Brain microvascular endothelial cell (primary cell): ENCODE data around the gene C6orf62.

ENCODE experiments used
- DNase-seq: peaks from one replicate; pipeline ENCODE4 v3.0.0-alpha.2; 2020
- H3K27ac ChIP-seq: fragments of 250-450 bp; sonication (Bioruptor Pico); 2 replicates; pipeline ENCODE4 v1.5.1; 2020; ENCODE audit warnings: mild to moderate bottlenecking, moderate library complexity
- H3K27me3 ChIP-seq: fragments of 250-450 bp; sonication (Bioruptor Pico); replicated peaks from 2 replicates; pipeline ENCODE4 v1.5.1; 2020; ENCODE audit warnings: mild to moderate bottlenecking
- H3K36me3 ChIP-seq: fragments of 250-450 bp; sonication (Bioruptor Pico); replicated peaks from 2 replicates; pipeline ENCODE4 v1.5.1; 2020; ENCODE audit warnings: mild to moderate bottlenecking
- H3K4me3 ChIP-seq: 2 replicates; pipeline ENCODE4 v1.5.1; 2011; ENCODE audit warnings: low read depth, mild to moderate bottlenecking, control low read depth, low read length, moderate library complexity
- in situ Hi-C: cut with HindIII; loops from 2 replicates; pipeline ENCODE4 v1.10.0; 2017; ENCODE audit warnings: low sequenced_read_pairs, low pct_ligation_motif_present
- TF ChIP-seq, protein P1 (sequence below): IDR thresholded peaks from 2 replicates; pipeline ENCODE4 v1.5.1; 2011; ENCODE audit warnings: low read depth, mild to moderate bottlenecking, moderate library complexity, low read length, control low read depth, inconsistent platforms; ENCODE audit errors: missing control alignments

Gene C6orf62

DNA sequence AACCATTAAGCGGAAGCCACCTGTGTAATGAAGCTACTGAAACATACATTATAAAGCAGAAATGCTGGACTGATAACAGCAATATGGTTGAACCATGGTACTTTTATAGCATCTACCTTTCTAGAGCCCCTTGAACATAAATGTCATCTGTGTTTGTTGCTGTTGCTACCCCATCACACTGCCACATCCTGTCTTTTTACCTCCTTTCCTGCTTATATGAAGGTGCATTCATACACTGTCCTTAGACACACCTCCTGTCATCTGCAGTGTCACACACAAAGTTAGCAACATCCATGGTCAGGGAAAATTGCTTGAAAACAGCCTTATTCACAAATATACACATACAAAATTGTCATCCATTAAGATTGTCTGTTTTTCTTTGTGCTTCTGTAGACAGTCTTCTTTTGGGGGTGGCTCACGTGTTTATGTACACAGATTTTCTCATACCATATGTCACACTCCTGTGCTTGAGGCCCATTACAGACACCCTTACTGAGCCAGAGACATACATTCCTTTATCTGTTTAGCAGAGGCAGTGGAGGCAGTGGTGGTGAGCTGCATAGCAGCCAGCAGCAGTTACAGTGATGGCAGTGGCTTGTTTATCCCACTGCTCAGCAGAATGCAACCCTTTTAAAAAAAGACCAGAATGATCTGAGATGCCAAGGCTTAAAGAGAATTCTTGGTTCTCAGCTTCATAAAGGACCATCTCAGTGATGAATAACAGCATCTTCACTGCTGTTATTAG, 25.9 kb downstream of the C6orf62 start:
- in situ Hi-C loops = no loop called here
- Histone ChIP-seq H3K4me3 (no peak overlapping the region), H3K27ac (no peak overlapping the region), H3K27me3 (no peaks in the 10 kb centered on the region), H3K36me3 (no peaks in the 10 kb centered on the region)
- no peak for DNase-seq
- TF ChIP-seq, protein P1, sequence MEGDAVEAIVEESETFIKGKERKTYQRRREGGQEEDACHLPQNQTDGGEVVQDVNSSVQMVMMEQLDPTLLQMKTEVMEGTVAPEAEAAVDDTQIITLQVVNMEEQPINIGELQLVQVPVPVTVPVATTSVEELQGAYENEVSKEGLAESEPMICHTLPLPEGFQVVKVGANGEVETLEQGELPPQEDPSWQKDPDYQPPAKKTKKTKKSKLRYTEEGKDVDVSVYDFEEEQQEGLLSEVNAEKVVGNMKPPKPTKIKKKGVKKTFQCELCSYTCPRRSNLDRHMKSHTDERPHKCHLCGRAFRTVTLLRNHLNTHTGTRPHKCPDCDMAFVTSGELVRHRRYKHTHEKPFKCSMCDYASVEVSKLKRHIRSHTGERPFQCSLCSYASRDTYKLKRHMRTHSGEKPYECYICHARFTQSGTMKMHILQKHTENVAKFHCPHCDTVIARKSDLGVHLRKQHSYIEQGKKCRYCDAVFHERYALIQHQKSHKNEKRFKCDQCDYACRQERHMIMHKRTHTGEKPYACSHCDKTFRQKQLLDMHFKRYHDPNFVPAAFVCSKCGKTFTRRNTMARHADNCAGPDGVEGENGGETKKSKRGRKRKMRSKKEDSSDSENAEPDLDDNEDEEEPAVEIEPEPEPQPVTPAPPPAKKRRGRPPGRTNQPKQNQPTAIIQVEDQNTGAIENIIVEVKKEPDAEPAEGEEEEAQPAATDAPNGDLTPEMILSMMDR = no peak

DNA sequence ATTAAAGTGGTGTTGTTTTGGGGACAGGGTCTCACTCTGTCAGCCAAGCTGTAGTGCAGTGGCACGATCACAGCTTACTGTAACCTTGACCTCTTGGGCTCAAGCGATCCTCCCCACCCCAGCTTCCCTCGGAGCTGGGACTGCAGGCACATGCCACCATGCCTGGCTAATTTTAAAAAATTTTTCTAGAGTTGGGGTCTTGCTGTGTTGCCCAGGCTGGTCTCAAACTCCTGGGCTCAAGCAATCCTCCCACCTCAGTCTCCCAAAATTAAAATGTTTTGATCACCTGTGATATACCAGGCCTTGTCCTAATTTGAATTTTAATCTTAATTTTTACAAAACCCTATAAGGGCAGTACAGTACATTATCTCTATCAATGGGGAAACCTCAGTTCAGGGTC, 26.5 kb downstream of the C6orf62 start:
- H3K27me3 ChIP-seq = no peaks in the 10 kb centered on the region
- TF ChIP-seq, protein P1 = no peak

DNA sequence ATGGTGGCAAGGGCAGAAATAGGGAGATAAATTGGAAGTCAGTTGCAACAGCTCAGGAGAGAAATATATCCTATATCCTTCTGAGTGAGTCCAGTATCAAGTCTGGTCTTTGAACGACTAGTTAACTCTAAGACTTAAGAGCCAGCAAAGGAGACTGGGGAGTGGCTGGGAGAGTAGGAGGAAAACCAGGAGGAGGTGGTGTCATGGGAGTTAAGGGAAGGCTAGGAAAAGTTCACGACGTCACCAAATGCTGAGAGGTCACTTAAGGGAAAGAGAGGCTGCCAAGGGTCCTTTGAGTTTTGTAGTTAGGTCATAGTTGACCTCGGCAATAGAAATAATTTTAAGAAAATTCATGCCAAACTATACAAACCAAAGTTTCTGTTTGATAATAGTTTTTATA, 27.0 kb downstream of the C6orf62 start:
- in situ Hi-C loops = no loop called here

More for the DNA sequence above, 26.5 kb downstream of the C6orf62 start:
- in situ Hi-C loops = no loop called here
- Histone ChIP-seq H3K4me3 (no peak overlapping the region), H3K27ac (no peak overlapping the region), H3K36me3 (no peaks in the 10 kb centered on the region)
- no peak for DNase-seq

DNA sequence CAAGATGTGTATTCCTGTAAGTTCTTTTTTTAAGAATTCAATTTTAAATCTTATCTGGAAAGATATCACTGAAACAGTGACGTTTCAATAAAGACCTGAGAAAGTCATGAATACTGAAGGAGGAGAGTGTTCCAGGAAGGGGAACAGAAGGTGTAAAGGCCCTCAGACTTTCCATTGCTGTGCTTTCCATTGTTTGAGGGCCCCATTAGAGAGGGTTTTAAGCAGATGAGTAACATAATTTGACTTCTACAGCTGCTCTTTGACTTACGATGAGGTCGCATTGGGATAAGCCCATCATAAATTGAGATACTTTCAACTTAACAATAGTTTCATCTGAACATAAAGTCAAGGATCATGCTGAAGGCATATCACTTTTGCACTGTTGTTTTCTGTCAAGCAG, 27.4 kb downstream of the C6orf62 start:
- in situ Hi-C loops = no loop called here
- TF ChIP-seq, protein P1 = no peak
- no peak overlapping the region for H3K4me3 ChIP-seq
- DNase-seq = no peak
- no peaks in the 10 kb centered on the region for H3K36me3 ChIP-seq
- H3K27ac ChIP-seq = no peak overlapping the region
- H3K27me3 ChIP-seq = no peaks in the 10 kb centered on the region

More for the DNA sequence above, 27.0 kb downstream of the C6orf62 start:
- TF ChIP-seq, protein P1 = no peak
- no peak overlapping the region for H3K27ac ChIP-seq
- H3K4me3 ChIP-seq = no peak overlapping the region
- H3K27me3 ChIP-seq = no peaks in the 10 kb centered on the region
- DNase-seq = no peak
- H3K36me3 ChIP-seq = no peaks in the 10 kb centered on the region

DNA sequence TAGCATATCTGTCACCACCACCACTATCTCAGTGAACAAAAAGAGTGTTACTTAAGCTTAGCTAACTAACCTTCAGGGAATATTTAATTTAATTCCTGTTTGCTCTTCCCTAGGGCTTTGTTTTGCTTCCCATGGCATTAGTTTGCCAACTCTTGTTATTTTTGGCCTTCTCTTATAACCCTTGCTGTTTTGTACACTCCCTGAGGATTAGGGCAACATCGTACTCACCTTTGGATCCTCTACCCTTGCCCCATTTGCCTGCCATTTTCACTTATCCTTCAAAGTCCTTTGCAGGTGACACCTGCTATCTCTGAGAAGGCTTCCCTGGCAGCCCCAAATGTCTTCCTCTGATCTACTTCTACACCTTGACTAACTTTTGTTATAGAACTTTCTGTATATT, 28.4 kb downstream of the C6orf62 start:
- no peak for DNase-seq
- in situ Hi-C loops = no loop called here
- Histone ChIP-seq H3K4me3 (no peak overlapping the region), H3K27ac (no peak overlapping the region), H3K36me3 (no peaks in the 10 kb centered on the region), H3K27me3 (no peaks in the 10 kb centered on the region)
- TF ChIP-seq, protein P1 = no peak

DNA sequence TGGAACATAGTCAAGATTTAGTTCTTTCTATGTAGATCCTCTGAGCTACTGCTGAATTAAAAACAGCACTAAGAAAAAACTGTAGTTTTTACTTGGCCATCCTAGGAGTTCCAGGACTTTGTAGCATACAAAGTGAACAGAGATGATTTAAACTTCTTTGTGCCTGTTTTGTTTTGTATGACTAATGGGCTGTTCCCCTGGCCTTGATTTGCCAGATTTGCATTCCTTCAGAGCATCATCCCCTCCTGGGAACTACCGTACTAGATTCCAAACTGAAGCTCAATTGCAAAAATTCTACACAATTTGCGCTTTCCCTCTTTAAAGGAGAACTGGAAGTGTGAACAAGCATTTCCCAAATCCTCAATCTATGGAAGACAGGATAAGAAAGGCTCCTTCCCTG, 29.0 kb downstream of the C6orf62 start:
- Histone ChIP-seq H3K4me3 (no peak overlapping the region), H3K36me3 (no peaks in the 10 kb centered on the region), H3K27ac (no peak overlapping the region), H3K27me3 (no peaks in the 10 kb centered on the region)
- DNase-seq = no peak
- TF ChIP-seq, protein P1 = no peak
- in situ Hi-C loops = no loop called here
